GM12872 (cell line): ENCODE data around the gene ZNF439.

ENCODE experiments used
- CTCF ChIP-seq: IDR thresholded peaks from 3 replicates; pipeline ENCODE4 v1.5.1; 2011; ENCODE audit warnings: low read depth, mild to moderate bottlenecking, low read length, moderate library complexity; ENCODE audit not compliant: insufficient read depth

Gene ZNF439

GRCh38 chr19:11848594-11849469, at the start of gene ZNF439:
Gene ZNF439, plus strand, starts transcription at chr19:11848726. Its CDS starts 142 bp downstream, at chr19:11848868.
- no peak for TF ChIP-seq CTCF

GRCh38 chr19:11806354-11807098, 42.0 kb upstream of the ZNF439 start:
- no peak for TF ChIP-seq CTCF

DNA sequence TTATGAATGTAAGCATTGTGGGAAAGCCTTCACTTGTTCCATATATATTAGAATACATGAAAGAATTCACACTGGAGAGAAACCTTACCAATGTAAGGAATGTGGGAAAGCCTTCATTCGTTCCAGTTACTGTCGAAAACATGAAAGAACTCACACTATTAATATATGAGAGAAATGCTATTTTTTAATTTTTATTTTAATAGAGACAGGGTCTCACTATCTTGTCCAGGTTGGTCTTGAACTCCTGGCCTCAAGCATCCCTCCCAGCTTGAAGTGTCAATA, 41.5 kb upstream of the ZNF439 start:
- no peak for TF ChIP-seq CTCF

- TF ChIP-seq CTCF: no peak
These were observed 34.9 kb upstream of the ZNF439 start for GRCh38 chr19:11813703-11814028.

GRCh38 chr19:11814029-11814699, 34.4 kb upstream of the ZNF439 start, which contains the start of gene ZNF440:
Gene ZNF440, plus strand, starts transcription at chr19:11814273. Its CDS starts 175 bp downstream, at chr19:11814448.
- no peak for TF ChIP-seq CTCF

- TF ChIP-seq CTCF: no peak
These were observed 33.9 kb upstream of the ZNF439 start for GRCh38 chr19:11814700-11815035.

DNA sequence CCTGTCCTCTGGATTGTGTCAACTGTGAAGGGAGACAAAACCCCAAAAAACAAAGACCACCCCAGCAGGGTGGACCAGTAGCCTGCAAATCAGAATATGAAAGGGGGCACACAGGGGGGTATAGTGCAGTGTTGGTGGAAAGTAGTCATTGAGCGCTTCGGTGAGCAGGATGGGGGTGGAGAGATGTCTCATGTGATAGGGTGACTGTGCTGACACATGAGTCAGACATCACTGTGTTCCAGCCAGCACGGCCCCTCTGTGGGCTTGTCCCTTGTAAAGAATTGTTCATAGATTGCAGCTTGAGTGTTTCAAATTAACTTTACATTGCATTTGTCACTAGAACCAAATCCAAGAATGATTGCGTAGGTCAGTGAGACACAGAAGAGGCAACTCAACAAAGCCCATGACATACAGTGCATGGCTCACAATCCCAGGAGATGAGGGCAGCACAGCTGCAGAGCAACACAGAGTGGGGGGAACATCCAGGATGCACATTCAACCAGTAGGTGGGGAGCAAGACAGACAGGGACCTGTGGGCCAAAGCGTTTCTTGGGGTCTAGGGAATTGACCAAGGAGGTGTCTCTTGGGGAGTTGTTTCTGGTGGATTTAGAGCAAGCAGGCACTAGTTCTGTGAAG, 26.9 kb upstream of the ZNF439 start:
- no peak for TF ChIP-seq CTCF
